Activated T-helper 17 cell treated with anti-CD3 and anti-CD28 coated beads, Interleukin-2, amount 50 U/mL, for 72 hours (primary cell): Measurements from ENCODE around the gene VMO1. TPM values are rescaled to one million over a fixed set of nuclear protein-coding genes. Genes with fewer than 3 reads are reported as not detected.

Experiments
- ATAC-seq: fragments of 150-1000 bp; cut with Tn5 transposase; replicated peaks from 2 replicates; pipeline ENCODE4 v1.10.0; 2021; ENCODE audit warnings: mild to moderate bottlenecking, moderate library complexity
- H3K27ac Mint-ChIP-seq: one replicate; pipeline ENCODE4 v1.8.0; 2022; ENCODE audit warnings: mixed read lengths
- H3K27me3 Mint-ChIP-seq: one replicate; pipeline ENCODE4 v1.8.0; 2022; ENCODE audit warnings: mixed read lengths
- H3K36me3 Mint-ChIP-seq: one replicate; pipeline ENCODE4 v1.8.0; 2022; ENCODE audit warnings: low read depth, mild to moderate bottlenecking, mixed read lengths
- H3K4me1 Mint-ChIP-seq: one replicate; pipeline ENCODE4 v1.8.0; 2022; ENCODE audit warnings: mixed read lengths
- H3K4me3 Mint-ChIP-seq: one replicate; pipeline ENCODE4 v1.8.0; 2022; ENCODE audit warnings: mild to moderate bottlenecking, mixed read lengths
- H3K9me3 Mint-ChIP-seq: one replicate; pipeline ENCODE4 v1.8.0; 2022; ENCODE audit warnings: mixed read lengths
- total RNA-seq, 2 donors: library from RNA; stranded (reverse); gene quantifications; one replicate each; pipeline ENCODE4 v1.2.3, GENCODE V29; 2022

VMO1 gene
- total RNA-seq, 2 donors from 2014 or later: not detected

DNA sequence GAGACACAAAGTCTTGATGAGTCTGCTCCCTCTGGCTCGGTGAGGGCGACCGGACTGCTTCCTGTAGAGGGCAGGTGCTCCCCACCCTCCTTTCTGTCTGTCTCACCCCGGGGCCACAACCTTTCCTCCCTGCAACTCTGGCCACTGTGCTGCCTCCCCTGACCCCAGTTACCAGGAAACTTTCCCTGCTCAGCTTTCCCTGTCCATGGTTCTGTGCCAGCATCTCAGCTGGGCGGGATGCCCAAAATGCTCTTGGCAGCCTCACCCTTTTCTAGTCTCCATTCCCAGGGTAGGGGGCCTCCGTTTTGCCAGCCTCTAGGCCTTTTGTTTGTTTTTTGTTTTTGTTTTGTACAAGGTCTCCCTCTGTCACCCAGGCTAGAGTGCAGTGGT is 22.2 kb upstream of the VMO1 start:
- no peaks in the 10 kb centered on the region for H3K9me3 Mint-ChIP-seq
- ATAC-seq: no peak
- no peaks in the 10 kb centered on the region for H3K27me3 Mint-ChIP-seq
- H3K4me3 Mint-ChIP-seq: peak overlapping the region; percentile 70
- no peak overlapping the region for H3K27ac Mint-ChIP-seq
- peaks cover 9% of the 10 kb centered on the region for H3K4me1 Mint-ChIP-seq
- peaks cover 16% of the 10 kb centered on the region for H3K36me3 Mint-ChIP-seq

DNA sequence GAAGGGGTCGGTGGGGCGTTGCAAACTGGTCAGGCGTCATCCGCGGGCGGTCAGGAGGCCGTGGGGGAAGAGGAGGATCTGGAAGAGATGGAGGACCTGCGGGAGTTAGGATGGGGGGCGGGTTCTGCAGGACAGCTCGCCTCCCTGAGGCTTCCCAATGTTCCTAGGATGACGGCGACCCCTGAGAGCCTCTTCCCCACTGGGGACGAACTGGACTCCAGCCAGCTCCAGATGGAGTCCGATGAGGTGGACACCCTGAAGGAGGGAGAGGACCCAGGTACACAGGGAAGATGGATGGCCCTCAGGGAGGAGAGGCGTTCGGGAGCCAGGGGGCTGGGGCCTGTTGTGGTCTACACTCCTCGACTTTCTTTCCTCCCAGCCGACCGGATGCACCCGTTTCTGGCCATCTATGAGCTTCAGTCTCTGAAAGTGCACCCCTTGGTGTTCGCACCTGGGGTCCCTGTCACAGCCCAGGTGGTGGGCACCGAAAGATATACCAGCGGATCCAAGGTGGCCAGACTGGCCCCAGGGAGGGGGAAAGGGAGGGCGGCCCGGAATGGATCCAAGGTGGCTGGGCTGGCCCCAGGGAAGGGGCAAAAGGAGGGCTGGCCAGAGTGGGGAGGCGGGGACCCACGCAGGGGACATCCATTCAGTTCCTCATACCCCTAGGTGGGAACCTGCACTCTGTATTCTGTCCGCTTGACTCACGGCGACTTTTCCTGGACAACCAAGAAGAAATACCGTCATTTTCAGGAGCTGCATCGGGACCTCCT is 21.6 kb upstream of the VMO1 start:
- no peaks in the 10 kb centered on the region for H3K9me3 Mint-ChIP-seq
- H3K36me3 Mint-ChIP-seq: peaks cover 16% of the 10 kb centered on the region
- H3K4me3 Mint-ChIP-seq: peak overlapping the region; percentile 70
- H3K27me3 Mint-ChIP-seq: no peaks in the 10 kb centered on the region
- H3K4me1 Mint-ChIP-seq: peaks cover 9% of the 10 kb centered on the region
- H3K27ac Mint-ChIP-seq: peak overlapping the region; percentile 73
- no peak for ATAC-seq

DNA sequence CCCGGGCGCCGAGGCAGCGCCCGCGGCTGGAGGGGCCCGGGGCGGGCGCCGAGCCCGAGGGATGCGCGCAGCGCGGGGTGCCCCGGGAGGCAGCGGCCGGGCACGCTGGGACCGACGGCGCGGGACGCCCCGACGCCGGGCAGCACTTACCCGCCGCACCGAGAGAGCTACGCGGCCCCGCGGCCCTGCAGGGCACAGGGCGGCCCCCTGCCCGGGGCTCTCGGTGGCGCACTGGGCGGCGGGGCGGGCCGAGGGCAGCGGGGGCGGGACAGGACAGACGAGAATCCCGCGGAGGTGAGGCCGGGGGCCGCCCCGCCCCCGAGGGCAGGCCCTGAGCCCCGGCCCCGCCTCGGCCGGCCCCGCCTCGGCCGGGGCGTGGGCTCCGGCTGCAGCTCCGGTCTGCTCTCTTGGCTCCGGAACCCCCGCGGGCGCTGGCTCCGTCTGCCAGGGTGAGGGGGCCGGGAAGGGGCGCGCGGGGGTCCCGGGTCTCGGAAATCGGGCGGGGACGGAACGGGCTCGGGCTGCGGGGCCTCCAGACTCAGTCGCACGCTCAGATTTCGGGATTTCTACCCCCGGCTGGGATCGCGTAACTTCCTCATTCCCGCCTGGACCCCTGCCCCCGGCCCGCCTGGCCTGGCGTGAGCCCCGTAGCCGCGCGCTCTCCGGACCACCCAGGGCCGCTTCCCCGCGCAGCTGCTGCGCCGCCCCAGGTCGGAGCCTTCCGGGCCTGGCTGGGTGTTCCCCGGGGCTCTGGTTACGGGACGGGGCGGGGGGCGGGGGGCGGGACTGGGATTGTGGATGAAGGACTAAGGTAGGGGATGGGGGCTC is 20.8 kb upstream of the VMO1 start, which contains the start of gene PLD2:
TSS of gene PLD2 (plus strand) at position 376 of the 828 bp plus-strand sequence. CDS start 621 bp downstream, outside the sequence.
- H3K9me3 Mint-ChIP-seq: no peaks in the 10 kb centered on the region
- H3K4me3 Mint-ChIP-seq: peak within 1 kb of the TSS; percentile 78
- ATAC-seq: peak; percentile 99
- H3K4me1 Mint-ChIP-seq: peaks cover 9% of the 10 kb centered on the region
- peak within 1 kb of the TSS; percentile 73 for H3K27ac Mint-ChIP-seq
- peaks cover 16% of the 10 kb centered on the region for H3K36me3 Mint-ChIP-seq
- no peaks in the 10 kb centered on the region for H3K27me3 Mint-ChIP-seq

DNA sequence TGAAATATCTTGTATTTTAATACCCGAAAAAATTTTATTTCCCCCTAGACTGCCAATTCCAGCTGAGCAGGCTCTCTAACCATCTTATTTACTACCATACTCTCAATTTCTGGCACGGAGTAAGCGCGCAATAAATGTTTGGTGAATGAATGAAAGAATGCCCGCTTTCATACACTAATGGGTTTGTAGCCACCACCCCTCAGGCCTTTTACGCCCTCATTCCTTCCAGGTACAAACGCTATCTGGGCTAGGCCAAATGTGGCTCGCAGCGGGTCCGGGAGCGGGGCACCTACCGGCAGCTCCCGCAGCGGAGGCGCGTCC is 20.3 kb upstream of the VMO1 start:
- Mint-ChIP-seq H3K27ac (peak overlapping the region; percentile 52), H3K9me3 (no peaks in the 10 kb centered on the region), H3K4me3 (peak overlapping the region; percentile 78), H3K4me1 (peaks cover 9% of the 10 kb centered on the region), H3K27me3 (no peaks in the 10 kb centered on the region), H3K36me3 (peaks cover 16% of the 10 kb centered on the region)
- no peak for ATAC-seq

DNA sequence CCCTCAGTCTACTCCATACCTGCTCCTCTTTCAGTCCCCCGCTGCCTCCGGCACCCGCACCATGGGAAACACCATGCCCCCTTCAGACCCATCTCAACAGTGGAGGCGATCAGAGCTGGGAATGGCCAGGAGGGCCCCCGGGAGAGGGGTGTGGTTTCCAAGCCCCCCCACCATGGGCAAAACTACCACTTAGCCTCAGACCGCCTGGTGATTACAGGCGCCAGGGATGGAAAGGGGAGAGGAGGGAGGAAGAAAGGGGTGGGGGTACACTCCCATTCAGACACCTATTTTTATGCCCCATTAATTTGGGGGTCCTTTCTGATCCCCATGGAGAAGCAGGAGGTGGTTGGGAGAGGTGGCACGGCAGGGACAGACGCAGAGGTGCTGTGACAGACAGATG is 16.1 kb upstream of the VMO1 start, which contains the start of gene C17orf114:
TSS of gene C17orf114 (minus strand) at position 101 of the 400 bp plus-strand sequence.
- Mint-ChIP-seq H3K4me1 (peaks cover 16% of the 10 kb centered on the region), H3K4me3 (no peak within 1 kb of the TSS), H3K27me3 (no peaks in the 10 kb centered on the region), H3K27ac (peak within 1 kb of the TSS; percentile 32), H3K9me3 (no peaks in the 10 kb centered on the region), H3K36me3 (peaks cover 27% of the 10 kb centered on the region)
- ATAC-seq: no peak

DNA sequence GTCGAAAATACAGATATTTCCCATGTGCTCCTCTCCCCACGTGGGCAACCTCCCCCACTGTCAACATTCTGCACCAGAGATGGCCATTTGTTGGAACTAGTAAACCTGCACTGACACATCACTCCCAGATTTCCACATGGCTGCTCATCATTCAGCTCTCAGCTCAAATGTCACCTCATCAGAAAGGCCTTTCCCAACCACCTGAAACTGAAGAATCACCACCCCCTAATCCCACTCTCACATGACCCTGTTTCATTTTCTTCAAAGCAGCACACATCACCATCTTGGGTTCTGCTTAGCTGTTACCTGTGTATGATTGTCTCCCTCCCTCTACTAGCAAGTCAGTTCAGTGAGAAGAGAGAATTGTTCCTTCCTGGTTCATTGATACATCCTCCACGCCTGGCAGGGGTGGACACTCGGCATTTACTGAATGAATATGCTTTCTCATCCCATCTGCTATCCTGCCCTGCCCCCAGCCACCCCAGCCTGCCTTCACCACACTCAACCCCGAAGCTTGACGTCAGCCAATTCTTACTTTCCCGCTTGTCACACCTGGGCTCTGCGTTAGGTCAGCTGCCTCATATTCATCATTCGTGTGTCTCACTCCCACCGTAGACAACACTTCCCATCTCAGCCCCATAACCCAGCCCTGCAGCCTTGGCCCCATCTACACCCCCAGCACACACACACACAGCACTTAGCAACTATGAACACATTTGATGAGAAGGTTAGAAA is 14.5 kb upstream of the VMO1 start:
- Mint-ChIP-seq H3K36me3 (peaks cover 32% of the 10 kb centered on the region), H3K4me1 (peaks cover 22% of the 10 kb centered on the region), H3K9me3 (no peaks in the 10 kb centered on the region), H3K27ac (peak overlapping the region; percentile 32), H3K27me3 (no peaks in the 10 kb centered on the region), H3K4me3 (no peak overlapping the region)
- peak; percentile 35 for ATAC-seq

DNA sequence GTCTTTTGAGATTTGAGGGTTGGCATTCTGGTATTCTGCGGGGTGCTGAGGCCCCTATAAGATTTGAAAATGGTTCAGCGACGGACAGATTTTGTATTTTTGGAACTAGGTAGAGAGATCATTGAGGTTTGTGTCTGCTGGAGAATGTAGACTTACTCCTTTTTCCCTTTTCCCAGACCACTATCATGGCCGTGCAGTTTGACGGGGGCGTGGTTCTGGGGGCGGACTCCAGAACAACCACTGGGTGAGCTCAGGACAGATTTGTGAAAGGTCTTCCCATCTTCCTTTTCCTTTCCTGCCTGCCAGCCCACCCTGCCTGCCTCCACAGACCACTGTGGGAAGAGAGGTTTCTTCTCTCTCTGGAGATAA is 10.4 kb upstream of the VMO1 start:
- peak overlapping the region; percentile 98 for H3K4me3 Mint-ChIP-seq
- peaks cover 22% of the 10 kb centered on the region for H3K4me1 Mint-ChIP-seq
- H3K9me3 Mint-ChIP-seq: no peaks in the 10 kb centered on the region
- no peak for ATAC-seq
- peaks cover 32% of the 10 kb centered on the region for H3K36me3 Mint-ChIP-seq
- peak overlapping the region; percentile 99 for H3K27ac Mint-ChIP-seq
- H3K27me3 Mint-ChIP-seq: no peaks in the 10 kb centered on the region

DNA sequence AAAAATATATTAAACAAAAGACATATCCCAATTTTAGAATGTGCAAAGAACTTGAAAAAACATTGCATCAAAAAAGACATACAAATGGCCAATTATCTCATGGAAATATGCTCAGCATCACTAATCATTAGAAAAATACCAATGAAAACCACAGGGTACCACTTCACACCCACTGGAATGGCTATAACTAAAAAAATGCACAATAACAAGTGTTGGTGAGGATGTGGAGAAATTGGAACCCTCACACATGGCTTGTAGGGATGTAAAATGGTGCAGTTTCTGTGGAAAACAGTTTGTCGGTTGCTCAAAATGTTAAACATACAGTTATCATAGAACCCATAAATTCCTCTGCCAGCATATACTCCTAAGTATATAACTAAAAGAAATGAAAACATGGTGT is 9.0 kb upstream of the VMO1 start:
- no peaks in the 10 kb centered on the region for H3K9me3 Mint-ChIP-seq
- no peaks in the 10 kb centered on the region for H3K27me3 Mint-ChIP-seq
- H3K4me1 Mint-ChIP-seq: peaks cover 18% of the 10 kb centered on the region
- peak overlapping the region; percentile 99 for H3K27ac Mint-ChIP-seq
- peak overlapping the region; percentile 98 for H3K4me3 Mint-ChIP-seq
- ATAC-seq: no peak
- peaks cover 25% of the 10 kb centered on the region for H3K36me3 Mint-ChIP-seq

DNA sequence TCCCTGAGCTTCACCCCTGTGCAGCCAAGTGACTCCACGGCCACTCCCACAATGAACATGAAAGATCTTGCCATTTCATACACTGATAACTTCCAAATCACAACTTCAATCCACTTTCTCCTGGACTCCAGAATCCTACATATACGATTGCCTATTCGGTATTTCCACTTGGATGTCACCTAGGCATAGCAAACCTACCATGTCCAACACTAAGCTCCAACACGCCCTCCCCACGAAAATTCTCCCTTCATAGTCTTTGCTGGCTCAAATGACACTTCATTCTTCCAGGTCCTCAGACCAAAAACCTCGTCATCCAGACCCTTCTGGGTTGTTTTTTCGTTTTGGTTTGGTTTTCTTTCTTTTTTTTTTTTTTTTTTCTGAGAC is 4.5 kb upstream of the VMO1 start:
- no peak for ATAC-seq
- Mint-ChIP-seq H3K36me3 (no peaks in the 10 kb centered on the region), H3K27ac (peak overlapping the region; percentile 88)

DNA sequence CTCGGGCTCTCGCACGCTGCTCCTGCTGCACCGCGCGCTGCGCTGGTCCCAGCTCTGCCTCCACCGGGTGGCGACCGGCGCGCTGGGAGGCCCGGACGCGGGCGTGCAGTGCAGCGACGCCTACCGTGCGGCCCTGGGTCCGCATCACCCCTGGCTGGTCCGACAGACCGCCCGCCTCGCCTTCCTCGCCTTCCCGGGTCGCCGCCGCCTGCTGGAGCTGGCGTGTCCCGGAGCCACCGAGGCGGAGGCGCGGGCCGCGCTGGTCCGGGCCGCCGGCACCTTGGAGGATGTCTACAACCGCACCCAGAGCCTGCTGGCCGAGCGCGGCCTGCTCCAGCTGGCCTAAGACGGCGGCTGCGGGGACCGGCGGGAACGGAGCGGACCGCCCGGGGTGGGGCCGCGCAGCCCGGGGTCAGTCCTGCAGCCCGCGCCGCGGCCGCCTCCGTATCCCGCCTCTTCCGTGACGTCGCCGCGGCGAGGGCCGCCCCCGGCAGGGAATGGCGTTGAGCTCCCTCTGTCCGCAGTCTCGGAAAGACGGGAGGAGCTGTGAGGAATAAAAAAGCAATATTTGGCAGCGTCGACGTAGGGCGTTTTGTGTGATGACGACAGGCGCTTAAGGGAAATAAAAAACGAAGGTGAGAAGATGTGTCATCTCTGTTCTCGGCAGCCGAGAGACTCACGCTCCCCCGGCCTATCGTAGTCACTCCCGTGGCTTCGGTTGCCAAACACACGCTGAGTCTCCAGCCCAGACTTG is 4.0 kb upstream of the VMO1 start:
- Mint-ChIP-seq H3K4me3 (peak overlapping the region; percentile 94), H3K27ac (peak overlapping the region; percentile 88), H3K9me3 (no peaks in the 10 kb centered on the region), H3K4me1 (peaks cover 7% of the 10 kb centered on the region), H3K36me3 (no peaks in the 10 kb centered on the region), H3K27me3 (peaks cover 13% of the 10 kb centered on the region)
- peak; percentile 87 for ATAC-seq

More for the DNA sequence above, 4.5 kb upstream of the VMO1 start:
- Mint-ChIP-seq H3K9me3 (no peaks in the 10 kb centered on the region), H3K27me3 (peaks cover 13% of the 10 kb centered on the region), H3K4me1 (peaks cover 8% of the 10 kb centered on the region), H3K4me3 (peak overlapping the region; percentile 94)

DNA sequence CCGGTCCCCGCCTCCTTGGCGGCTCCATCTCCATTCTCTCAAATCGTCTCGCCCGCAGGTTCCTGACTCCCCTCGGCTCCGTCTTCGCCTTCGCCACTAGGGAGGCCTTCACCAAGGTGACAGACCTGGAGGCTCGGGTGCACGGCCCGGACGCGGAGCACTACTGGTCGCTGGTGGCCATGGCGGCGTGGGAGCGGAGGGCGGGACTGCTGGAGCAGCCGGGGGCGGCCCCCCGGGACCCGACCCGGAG is 3.5 kb upstream of the VMO1 start:
- Mint-ChIP-seq H3K27me3 (peaks cover 13% of the 10 kb centered on the region), H3K4me1 (peaks cover 7% of the 10 kb centered on the region), H3K9me3 (no peaks in the 10 kb centered on the region), H3K4me3 (peak overlapping the region; percentile 94), H3K27ac (no peak overlapping the region), H3K36me3 (no peaks in the 10 kb centered on the region)
- ATAC-seq: no peak

DNA sequence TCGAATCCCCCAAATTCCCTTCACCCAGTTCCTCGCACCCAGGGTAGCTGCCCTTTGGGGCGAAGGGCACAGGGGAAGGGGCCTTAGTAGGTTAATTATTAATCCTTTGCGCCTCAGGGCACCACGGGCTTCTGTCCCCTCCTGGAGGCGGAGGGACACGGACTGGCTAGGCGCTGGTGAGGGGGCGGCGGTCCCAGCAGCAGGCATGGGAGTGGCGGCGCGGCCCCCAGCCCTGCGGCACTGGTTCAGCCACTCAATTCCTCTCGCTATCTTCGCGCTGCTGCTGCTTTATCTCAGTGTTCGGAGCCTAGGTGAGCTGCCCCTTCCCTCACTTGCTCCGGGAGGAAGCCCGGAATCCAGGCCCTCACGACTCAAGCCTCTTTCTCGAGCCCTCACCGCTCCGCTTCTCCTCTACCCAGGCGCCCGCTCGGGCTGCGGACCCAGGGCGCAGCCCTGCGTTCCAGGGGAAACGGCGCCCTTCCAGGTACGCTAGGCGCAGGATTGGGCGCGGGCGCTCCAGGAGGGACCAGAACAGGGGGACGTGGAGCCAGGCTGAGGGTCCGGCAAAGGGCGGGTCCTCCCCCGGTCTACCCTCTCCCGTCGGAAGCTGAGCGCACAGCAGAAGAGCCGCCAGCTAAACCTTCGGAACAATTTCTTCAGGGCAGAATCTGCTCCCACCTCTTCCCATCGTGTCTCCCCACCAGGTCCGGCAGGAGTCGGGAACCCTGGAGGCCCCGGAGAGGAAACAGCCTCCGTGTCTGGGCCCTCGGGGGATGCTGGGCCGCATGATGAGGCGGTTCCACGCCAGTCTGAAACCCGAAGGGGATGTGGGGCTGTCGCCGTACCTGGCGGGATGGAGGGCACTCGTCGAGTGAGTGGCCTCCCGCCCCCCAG is 2.9 kb upstream of the VMO1 start, which contains the start of gene GLTPD2:
TSS of gene GLTPD2 (plus strand) at position 158 of the 894 bp plus-strand sequence. CDS start at position 206, 48 bp downstream.
- Mint-ChIP-seq H3K4me1 (peaks cover 7% of the 10 kb centered on the region), H3K27me3 (peaks cover 13% of the 10 kb centered on the region), H3K9me3 (no peaks in the 10 kb centered on the region), H3K36me3 (no peaks in the 10 kb centered on the region), H3K27ac (no peak within 1 kb of the TSS), H3K4me3 (peak within 1 kb of the TSS; percentile 94)
- ATAC-seq: no peak

DNA sequence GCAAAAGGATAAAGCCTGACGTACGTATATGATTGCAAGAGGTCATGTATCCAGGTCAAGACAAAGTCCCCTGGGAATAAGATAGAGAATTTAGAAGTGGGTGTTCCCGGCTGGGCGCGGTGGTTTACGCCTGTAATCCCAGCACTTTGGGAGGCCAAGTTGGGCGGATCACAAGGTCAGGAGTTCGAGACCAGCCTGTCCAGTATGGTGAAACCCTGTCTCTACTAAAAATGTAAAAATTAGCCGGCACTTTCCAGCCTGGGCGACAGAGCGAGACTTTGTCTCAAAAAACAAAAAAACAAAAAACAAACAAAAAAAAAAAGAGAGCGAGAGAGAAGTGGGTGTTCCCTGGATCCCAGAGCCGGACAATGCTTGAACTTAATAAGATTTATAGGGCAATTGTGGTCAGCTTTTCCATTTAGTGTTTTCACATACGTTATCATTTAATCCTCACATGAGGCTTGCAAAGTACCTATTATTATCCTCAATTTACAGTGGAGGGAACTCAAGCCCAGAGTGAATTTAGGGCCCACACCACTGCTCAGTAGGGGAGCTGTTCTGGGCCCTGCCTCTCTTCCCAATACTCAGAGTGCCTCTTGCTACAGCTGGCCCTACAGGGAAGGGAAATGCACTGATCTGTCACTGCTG is 2.1 kb upstream of the VMO1 start:
- ATAC-seq: no peak
- Mint-ChIP-seq H3K27ac (no peak overlapping the region), H3K4me3 (peak overlapping the region; percentile 21), H3K4me1 (peaks cover 7% of the 10 kb centered on the region), H3K9me3 (no peaks in the 10 kb centered on the region), H3K27me3 (peaks cover 18% of the 10 kb centered on the region), H3K36me3 (no peaks in the 10 kb centered on the region)
